T1000 (cell line): ENCODE data around the gene UNKL.

Experiments
- DNase-seq: peaks from one replicate; lab custom pipeline; 2025; ENCODE audit warnings: mixed read lengths; lab: John Stamatoyannopoulos, UW

UNKL gene

DNA sequence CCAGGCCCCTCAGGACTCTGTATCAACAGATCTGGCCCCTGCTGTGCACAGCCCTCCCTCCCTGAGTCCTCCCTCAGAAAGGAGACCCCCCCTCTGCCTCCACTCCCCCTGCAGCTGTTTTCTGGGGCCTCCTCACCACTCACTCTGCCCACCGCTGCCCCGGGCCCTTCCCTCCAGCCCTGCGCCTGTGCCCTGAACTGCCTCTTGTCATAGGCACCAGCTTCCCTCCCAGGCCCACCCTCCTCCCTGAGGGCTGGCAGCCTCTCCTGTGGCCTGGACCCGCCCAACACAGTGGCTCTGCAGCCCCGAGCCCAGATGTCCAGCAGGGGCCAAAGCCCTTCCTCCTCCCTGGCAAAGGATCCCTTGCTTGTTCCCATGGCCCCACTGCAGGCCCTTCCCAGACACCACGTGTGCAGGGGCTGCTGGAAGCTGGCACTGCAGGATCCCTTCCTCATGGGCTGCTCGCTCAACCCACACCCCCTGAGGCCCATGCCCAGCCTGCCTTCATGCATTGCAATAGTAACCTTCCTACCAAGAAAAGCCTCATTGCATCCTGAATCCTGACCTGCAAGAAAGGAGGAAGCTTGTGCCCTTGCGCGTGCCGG is 37.0 kb downstream of the UNKL start:
- no peak for DNase-seq

DNA sequence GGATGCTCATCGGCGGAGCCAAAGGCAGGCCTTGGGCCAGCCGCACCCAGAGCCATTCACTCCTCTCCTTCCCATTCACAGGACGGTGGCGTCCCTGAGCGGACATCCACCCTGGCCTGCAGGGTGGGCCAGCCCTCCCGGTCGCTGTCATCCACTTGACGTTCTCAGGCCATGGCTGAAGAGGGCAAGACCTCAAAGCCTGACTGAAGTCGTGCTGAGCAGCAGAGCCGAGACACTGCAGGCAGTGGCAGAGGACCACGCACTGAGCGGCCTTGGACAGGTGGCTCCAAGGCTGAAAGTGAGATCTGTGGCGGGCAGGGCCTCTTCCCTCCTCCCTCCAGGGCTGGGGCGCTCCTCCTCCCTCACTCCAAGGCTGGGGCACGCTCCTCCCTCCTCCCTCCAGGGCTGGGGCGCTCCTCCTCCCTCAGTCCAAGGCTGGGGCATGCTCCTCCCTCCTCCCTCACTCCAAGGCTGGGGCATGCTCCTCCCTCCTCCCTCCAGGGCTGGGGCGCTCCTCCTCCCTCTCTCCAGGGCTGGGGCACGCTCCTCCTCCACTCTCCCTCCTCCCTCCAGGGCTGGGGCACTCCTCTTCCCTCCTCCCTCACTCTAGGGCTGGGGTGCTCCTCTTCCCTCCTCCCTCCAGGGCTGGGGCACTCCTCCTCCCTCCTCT is 38.6 kb downstream of the UNKL start:
- DNase-seq: no peak

DNA sequence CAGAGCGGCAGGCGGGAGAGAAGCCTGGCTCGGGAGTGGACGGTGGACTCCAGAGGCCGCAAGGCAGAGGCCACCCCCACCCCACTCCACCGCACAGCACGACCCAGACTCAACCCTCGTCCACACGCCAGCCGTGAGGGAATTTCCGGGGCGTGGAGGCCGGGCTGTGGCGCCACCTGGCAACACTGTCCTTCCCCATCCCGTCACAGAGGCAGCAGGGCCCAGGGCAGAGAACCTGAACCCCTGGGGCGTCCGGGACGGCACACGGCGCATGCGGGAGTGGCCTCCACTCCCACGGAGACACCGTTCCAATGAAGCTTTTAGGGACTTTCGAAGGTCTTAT is 39.2 kb downstream of the UNKL start:
- DNase-seq: no peak

DNA sequence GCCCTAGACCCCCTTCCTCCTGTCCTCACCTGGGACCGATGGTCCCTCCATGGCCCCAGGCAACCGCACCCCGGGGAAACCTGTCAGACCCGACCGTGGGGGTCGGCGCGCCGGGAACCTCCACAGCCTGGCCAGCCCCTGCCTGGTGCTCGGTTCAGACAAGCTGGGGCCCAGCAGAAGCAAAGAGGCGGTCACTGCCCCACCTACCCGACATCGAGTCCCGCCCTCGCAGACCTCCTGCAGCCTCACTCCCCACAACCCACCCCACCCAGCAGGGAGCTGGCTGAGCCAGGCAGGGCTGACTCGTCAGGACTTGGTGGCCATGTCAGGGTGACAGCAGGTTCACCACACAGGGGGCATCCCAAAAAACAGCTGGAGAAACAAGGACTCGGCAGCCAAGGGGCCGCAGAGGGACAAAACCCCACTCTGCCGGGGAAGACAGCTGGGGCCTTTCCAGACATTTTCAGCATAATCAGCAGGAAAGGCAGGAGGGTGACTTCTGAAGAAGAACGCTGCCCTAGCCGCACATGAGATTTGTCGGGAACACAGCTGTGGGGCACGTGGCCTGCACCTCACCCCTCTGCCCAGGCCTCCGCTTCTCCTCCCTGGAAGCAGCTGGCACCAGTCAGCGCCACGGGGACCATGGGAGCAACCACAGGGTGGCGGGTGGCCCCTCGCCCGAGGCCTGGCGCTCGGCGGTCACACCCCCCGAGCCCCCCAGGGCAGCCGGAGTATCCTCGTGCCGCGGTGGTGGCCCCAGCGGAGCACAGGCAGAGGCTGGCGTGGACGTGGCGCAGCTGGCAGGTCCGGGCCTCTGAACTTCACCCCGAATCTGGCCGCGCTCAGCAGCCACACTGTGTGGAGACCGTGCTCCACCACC is 39.8 kb downstream of the UNKL start:
- no peak for DNase-seq

DNA sequence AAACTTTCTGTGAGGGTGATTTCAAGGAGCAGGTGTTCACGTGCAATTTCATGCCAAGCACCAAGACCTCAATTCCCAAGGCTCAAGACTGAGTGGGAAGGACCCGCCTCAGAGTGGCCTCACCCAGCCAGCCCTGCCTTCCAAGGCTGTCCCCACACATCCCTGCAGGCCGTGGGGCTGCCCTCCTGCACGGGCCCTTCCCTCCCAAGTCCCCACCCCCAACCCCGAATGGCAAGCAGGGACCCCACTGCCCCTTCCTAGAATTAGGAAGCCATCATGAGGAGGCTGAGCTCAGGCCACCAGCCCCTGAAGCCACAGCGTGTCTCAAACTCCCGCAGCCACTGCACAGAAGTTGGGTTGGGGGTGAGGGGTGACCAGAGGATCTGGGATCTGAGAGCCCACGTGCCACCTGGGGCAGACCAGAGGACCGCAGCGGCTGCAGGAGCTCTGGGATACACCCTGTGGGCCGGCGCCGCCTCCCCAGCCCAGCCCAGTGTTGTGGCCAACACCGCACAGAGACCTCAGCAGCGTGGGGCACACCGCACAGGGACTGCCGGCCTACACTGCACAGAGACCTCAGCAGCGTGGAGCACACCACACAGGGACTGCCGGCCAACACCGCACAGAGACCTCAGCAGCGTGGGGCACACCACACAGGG is 42.1 kb downstream of the UNKL start:
- no peak for DNase-seq

DNA sequence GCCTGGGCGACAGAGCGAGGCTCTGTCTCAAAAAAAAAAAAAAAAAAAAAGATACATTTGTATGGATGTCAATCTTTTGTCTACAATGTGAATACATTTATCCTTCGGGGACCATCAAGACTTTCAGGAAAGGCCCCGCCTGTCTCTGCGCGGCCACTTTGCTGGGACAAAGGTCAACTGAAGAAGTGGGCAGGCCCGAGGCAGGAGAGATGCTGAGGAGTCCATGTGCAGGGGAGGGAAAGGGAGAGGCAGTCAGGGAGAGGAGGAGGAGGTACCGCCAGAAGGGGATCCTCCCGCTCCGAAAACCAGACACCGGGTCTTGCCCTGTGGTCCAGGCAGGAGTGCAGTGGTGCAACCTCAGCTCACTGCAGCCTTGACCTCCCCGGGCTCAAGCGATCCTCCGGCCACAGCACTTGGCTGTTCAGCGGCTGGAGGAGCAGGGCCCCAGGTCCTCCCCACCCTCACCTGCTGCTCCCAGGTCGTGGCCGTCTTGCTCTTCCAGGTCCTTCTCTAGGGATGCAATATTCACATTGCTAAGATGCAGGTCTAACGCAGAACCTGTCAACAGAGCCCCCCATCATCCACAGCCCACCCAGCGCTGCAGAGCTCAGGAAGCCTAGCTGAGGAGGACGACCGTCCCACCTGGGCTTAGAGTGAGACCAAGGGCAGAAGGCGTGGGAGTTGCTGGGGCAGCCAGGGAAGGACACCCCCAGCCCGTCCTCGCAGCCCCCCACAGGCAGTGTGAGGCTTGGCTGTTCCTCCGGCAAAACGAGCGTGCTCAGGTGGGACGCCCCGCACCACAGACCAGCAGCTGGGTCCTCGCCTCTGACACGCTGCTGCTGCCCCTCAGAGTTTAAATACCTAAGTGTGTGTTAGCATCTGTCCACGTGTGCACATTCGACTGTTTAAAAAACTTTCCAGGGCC is 43.2 kb downstream of the UNKL start:
- no peak for DNase-seq

DNA sequence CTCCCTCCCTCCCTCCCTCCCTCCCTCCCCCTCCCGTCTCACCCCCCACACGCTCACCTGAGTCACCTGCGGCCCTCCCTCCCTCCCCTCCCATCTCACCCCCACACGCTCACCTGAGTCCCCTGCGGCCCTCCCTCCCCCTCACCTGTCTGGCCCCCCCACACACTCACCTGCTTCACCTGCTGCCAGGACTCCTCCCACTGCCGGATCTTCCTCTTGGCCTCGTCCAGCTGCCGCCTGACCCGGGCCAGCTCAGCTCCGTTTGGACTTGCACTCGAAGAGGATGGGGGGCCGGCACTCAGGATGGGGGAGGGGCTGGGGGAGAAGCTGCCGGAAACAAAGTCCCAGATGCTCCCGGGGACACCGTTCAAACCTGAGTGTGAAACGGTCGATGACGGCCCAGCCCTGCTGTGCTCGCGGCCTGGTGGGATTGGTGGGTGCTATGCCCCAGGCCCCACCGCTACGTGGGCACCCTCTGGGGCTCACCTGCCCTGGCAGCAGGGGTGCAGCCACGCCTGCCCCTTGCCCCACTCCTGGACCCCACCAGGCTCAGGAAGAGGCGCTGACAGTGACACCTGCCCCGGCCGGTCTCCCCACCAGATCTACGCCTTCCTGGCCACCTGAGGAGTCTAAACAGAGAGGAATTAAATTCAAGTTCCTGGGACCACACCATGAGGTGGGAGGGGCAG is 46.9 kb downstream of the UNKL start:
- no peak for DNase-seq

DNA sequence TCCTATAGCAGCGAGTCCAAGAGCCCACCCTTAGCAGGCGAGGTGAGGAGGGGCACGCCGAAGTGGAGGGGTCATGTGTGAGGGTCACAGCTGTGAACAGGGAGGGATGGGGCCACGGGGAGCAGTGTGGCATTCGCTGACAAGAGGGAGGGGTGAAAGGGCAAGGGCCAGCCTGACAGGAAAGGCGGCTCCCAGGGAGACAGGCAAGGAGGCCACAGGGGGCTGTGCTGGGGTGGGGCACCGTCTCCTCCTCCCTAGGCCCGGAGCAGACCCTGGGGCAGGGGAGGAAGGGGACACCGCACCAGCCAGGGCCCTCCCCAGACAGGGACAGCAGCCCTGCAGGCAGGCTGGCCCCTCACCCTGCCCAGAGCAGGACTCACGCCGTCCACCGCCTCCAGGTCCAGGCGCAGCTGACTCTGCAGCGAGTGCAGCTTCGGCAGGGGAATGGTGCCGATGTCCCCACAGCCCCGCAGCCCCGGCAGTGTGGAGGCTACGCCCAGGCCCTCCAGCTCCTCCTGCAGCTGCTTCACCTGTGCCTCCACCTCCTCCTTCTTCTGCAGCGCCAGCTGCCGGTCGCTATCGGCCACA is 47.7 kb downstream of the UNKL start:
- no peak for DNase-seq

DNA sequence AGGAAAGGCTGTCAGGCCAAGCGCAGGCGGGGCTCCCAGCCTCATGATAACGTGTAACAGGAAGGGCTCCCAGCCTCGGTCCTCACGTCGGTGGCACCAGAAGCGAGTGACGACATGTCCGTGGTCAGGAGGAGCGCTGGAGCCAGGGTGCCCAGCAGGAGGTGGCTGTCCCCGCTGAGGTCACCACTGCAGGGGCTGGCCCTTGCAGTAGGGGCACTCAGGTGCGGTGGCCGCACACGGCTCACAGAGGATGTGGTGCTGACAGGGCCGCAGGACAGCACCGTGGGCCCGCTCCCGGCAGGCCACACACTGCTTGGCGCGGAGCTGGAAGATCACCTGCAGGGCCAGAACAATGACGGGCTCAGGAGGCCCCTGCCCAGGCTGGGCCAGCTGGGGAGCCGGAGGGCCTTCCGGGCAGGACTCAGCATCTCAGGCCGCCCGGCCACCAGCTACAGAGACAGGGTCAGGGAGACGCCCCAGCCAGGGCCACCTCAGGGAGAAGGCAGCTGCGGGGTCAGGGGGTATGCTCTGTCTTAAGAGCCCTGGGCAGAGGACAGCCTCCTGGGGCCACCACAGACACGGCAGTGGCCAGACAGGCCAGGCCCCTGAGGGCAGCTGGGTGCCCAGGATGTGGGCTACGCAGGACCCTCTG is 48.3 kb downstream of the UNKL start:
- DNase-seq: no peak

DNA sequence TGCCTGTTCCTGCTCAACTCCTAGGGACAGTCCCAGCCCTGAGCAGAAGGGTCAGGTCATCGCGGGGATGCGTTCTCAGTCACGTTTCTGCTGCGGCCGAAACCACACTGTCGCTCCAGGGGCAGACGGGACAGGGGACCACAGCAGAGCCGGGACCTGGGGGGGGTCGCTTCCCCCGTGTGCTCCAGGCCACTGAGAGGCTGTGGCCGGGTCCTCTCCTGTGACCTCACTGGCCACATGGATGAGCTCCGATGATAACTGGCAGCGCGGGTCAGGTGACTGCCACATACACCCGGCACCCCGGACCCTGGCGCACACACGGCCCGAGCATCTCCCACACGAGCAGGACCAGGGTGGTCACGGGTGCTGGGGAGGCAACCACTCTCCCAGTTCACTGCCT is 50.0 kb downstream of the UNKL start:
- DNase-seq: no peak

DNA sequence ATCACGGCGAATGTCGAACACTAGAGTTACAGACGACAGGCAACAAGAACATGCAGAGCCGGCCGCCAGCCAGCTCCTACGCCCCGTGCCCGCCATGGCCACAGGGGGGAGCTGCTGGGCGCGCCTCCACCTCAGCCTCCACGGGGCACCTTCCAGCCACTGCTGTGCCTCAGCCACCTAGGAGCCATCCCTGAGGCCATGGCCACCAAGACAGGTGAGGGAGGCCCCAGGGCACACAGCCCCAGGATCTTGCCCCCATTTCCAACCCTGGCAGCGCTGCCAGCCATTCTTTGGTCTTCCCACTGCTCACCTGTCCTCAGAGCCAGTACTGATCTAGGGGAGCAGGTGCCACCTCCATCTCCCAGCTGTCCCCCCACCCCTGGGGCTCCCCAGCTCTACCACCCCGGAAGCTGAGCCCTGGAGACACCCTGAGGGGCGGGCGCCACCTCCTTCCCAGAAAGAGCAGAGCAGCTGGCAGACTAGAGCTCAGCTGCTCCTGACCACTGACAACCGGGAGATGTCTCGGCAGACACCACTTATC is 50.9 kb downstream of the UNKL start:
- no peak for DNase-seq

DNA sequence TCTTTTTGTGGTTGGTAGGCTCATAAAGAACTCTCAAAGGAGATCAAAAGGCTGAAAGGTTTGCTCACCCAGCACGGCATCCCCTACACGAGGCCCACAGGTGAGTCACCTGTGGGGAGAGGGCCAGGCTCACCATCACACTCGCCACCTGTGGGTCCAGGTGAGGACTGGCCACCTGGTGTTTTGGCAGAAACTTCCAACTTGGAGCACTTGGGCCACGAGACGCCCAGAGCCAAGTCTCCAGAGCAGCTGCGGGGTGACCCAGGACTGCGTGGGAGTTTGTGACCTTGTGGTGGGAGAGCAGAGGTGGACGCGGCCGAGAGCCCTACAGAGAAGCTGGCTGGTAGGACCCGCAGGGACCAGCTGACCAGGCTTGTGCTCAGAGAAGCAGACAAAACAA is 51.7 kb downstream of the UNKL start:
- DNase-seq: no peak

DNA sequence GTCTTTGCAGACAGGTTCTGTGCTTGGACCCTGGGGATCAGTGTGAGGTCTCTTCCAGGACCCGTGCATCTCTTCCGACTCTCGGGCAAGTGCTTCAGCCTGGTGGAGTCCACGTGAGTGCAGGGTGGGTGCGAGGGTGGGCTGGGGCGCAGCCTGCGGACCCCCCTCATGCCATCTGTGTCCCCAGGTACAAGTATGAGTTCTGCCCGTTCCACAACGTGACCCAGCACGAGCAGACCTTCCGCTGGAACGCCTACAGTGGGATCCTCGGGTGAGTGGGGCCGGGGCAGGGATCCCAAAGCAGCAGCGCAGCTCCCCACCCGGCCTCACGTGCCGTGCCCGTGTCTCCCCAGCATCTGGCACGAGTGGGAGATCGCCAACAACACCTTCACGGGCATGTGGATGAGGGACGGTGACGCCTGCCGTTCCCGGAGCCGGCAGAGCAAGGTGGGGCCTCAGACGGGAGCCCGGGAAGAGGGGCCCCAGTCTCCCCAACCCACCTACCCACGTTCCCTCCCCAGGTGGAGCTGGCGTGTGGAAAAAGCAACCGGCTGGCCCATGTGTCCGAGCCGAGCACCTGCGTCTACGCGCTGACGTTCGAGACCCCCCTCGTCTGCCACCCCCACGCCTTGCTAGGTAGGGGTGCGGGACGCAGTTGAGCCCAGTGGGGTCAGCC is 52.7 kb downstream of the UNKL start:
- DNase-seq: no peak

DNA sequence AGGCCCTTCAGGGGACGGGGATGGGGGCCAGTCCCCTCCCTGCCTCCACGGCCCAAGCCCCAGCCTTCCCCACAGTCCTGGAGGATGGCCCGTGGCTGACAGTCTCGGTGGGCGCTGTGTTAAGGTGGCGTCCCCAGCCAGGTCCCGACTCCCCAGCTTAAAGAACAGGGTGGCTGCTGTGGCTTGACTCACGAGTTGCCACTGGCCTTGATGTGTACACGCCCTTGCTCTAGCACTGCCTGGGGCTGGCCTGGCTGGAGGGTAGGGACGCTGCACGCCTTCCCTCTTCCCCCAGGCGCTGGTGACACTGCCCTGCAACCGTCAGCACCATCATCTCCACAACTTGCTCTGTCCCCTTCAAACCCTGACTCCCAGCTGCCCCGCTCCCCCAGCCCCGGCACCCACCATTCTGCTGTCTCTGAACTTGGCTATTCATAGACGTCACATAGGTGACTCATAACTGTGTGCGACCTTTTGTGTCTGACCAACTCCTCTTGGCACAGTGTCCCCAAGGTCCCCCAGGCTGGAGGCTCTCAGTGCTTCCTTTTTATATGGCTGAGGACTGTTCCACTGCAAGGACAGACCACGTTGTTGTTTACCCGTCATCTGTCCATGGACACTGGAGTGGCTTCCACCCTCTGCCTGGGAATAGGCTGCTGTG is 56.5 kb downstream of the UNKL start:
- no peak for DNase-seq

DNA sequence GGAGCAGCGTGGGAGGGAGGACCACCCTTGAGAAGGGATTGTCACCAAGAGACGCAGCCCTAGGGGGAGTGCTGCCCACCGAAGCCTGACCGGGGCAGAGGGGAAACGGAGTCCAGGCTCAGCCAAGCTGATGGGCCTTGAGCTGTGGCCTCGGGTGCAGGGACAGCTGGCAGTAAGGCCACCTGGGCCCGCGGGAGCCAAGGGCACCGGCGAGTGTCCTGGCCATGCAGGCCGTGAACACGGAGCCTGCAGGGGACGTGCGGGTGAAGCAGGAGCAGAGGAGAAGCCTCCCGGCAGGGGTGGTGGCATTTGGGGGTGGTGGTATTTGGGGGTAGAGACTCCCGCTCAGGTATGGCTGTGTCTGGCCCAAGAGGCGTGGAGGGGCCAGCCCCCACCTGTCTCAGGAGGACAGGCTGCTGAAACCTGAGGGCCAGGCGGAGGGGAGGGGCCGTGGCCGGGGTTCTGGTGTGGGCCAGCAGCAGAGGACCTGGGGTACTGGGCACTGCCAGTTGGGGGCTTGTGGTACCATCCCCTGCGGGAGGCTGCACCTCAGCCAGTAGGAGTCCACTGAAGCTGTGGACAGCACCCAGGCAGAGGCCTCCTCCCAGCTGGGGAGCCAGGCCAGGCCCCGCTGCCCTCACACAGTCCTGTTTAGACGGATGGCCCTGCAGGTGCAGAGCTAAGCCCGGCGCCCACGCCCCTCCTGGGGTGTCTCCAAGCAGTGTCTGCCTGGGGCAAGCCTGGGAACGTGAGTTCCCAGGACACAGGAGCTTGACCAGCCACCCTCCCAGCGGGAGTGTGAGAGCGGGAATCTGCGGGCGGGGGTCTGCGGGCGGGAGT is 58.2 kb downstream of the UNKL start:
- DNase-seq: no peak

DNA sequence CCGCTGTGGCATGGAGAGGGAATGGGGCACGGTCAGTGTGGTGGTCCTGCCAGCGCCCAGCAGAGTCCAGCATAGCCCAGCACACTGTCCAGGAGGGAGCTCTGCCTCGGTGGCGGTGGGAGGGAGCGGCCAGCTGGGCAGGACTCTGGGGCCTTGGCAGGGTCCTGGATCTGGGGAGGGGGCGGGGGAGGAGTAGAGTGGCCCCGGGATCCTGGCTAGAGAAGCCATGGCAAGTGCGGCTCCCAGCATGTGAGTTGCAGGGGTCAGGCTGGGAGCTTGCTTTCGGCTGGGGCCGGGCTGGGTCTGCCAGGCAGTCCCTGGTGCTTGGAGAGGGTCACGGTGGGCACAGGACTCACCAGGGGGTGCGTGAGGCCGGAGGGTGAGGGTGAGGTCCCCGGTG is 58.9 kb downstream of the UNKL start:
- DNase-seq: no peak

DNA sequence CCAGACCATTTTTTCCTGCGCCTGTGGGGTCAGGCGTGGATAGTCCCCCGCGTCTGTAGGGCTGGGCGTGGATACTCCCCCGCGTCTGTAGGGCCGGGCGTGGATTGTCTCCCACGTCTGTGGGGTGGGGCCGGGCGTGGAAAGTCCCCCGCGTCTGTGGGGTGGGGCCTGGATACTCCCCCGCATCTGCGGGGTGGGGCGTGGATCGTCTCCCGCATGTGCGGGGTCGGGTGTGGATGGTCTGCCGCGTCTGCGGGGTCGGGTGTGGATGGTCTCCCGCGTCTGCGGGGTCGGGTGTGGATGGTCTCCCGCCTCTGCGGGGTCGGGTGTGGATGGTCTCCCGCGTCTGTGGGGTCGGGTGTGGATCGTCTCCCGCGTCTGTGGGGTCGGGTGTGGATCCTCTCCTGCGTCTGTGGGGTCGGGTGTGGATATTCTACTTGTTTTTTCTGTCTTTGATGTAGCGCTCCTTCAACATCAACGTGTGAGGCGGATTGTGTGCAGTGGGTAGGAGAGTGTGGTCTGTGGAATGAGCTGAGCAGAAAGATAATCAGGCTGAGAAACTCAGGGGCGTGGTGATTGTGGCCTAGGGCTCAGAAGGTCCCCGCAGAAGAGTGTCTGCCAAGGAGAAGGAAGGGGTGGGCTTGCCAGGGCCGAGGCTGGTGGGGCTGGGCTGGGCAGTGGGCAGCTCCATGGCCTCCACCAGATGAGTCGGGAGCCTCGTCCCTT is 59.5 kb downstream of the UNKL start:
- DNase-seq: no peak
